HepG2 (cell line): ENCODE results near the gene NKPD1. TPM values are rescaled to one million over a fixed set of nuclear protein-coding genes. Genes with fewer than 3 reads are reported as not detected.

Experiments used
- GATAD1 ChIP-seq: IDR thresholded peaks from 2 replicates; pipeline ENCODE4 v1.6.1; 2016; ENCODE audit warnings: missing genetic modification reagents, missing compliant biosample characterization
- MIXL1 ChIP-seq: IDR thresholded peaks from 2 replicates; pipeline ENCODE4 v1.6.1; 2016
- ZNF550 ChIP-seq: sonication (generic); formaldehyde crosslinking; IDR thresholded peaks from 2 replicates; pipeline ENCODE4 v1.4.0; 2020; ENCODE audit warnings: mild to moderate bottlenecking, missing genetic modification reagents, borderline replicate concordance
- polyA plus RNA-seq, 8 experiments: library from polyadenylated mRNA; depleted of rRNA in 3 of 8; stranded (reverse) in 7 of 8; unstranded in 1 of 8; fragments of >200 nt; fragmentation: Illumina TruSeq in 4 of 8; extraction: Trizol in 4 of 8; gene quantifications; 2 replicates each; pipeline versions ENCODE4 v1.2.1 to v1.2.3, GENCODE V29; 2011 to 2016; ENCODE audit warnings: low read depth in 4 of 8, missing spikeins in 1 of 8, mixed read lengths in 1 of 8; ENCODE audit not compliant: insufficient read depth in 1 of 8
- total RNA-seq, 5 experiments: library from RNA; depleted of rRNA; stranded (reverse); fragments of >200 nt; fragmentation: Illumina TruSeq; extraction: Trizol; gene quantifications; 2 replicates each; pipeline ENCODE4 v1.2.3, GENCODE V29; 2016; ENCODE audit warnings: low read depth in 1 of 5
- TF ChIP-seq, protein P1 (sequence below), 2 experiments: sonication (generic) in 1 of 2; formaldehyde crosslinking in 1 of 2; IDR thresholded peaks; 2 replicates each; pipeline versions ENCODE4 v1.5.1 to v1.6.1; 2011 to 2020; ENCODE audit warnings: borderline replicate concordance in 1 of 2, low read depth in 1 of 2, low read length in 1 of 2, mild to moderate bottlenecking in 1 of 2, missing genetic modification reagents in 1 of 2, moderate library complexity in 1 of 2
- TF ChIP-seq, protein P2 (sequence below): IDR thresholded peaks from 2 replicates; pipeline ENCODE4 v1.6.1; 2016; ENCODE audit warnings: missing biosample characterization, missing genetic modification reagents, low read depth
- TF ChIP-seq, protein P3 (sequence below), 2 experiments: fragments of 450-650 bp in 1 of 2; sonication (generic) in 1 of 2; formaldehyde crosslinking in 1 of 2; IDR thresholded peaks; 2 replicates each; pipeline versions ENCODE4 v1.6.1 to v1.8.0; 2016 to 2022; ENCODE audit warnings: antibody characterized with exemption in 1 of 2, mild to moderate bottlenecking in 1 of 2, missing genetic modification reagents in 1 of 2
- TF ChIP-seq, protein P4 (sequence below): sonication (generic); formaldehyde crosslinking; conservative IDR thresholded peaks from 2 replicates; pipeline ENCODE4 v1.8.0; 2022; ENCODE audit warnings: low read depth, missing genetic modification reagents
- TF ChIP-seq, protein P5 (sequence below): sonication (generic); formaldehyde crosslinking; IDR thresholded peaks from 2 replicates; pipeline ENCODE4; 2020; ENCODE audit warnings: missing genetic modification reagents, mild to moderate bottlenecking, borderline replicate concordance

NKPD1 gene
- total and polyA plus RNA-seq, 2 of the 13 experiments (the other 11 are each of a cell fraction or from before 2014, with no cell fraction given), result 0.03 TPM; not detected in 1

DNA sequence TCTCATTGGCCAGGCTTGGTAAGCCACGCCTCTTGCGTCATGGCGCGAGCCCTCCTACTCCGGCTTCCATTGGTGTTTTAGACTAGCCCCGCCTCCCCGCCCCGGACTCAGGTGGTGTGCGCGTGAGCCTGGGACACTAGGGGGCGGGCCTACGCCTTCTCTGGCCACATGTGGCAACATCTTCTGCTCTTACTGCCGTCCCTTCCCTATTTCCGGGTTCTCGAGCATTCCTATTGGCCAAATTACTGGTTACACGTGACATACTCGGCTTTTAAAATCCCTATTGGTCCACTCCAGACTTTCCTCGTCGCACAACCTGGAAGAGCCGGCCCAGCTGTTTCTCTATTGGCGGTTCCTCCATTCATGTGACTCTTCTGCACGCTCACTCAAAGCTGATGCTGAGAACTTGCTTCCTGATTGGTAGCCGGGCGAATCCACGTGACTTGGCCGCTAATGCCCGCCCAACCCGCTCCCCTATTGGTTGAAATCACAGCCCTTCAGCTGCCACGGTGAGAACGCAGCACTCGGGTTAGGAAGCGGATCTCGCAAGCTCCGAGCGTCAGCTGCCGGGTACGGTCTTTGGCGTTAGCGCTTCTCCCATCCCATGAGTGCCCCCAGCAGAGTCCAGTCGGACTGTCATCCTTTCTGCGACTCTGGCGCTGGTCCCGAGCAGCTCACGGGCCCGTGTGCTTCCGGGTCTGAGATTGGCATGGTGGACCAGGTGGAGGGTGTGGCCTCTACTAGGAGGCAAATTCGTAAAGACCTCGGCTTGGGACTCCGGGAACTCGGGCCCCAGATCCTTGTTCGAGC, 17.7 kb upstream of the NKPD1 start, which contains the start of gene BLOC1S3 (continued):
- TF ChIP-seq, protein P1, sequence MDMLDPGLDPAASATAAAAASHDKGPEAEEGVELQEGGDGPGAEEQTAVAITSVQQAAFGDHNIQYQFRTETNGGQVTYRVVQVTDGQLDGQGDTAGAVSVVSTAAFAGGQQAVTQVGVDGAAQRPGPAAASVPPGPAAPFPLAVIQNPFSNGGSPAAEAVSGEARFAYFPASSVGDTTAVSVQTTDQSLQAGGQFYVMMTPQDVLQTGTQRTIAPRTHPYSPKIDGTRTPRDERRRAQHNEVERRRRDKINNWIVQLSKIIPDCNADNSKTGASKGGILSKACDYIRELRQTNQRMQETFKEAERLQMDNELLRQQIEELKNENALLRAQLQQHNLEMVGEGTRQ (IDR thresholded peaks at IDR 0.05; ENCODE audit: low read depth, low read length), result peak; percentile 84; the same call in 1 of the 2 replicates
- TF ChIP-seq, protein P1 (CRISPR knock-in tag; IDR thresholded peaks at IDR 0.05; ENCODE audit: borderline replicate concordance), result peak; percentile 95
- peak; percentile 85 for TF ChIP-seq GATAD1 (CRISPR knock-in tag)
- TF ChIP-seq, protein P2, sequence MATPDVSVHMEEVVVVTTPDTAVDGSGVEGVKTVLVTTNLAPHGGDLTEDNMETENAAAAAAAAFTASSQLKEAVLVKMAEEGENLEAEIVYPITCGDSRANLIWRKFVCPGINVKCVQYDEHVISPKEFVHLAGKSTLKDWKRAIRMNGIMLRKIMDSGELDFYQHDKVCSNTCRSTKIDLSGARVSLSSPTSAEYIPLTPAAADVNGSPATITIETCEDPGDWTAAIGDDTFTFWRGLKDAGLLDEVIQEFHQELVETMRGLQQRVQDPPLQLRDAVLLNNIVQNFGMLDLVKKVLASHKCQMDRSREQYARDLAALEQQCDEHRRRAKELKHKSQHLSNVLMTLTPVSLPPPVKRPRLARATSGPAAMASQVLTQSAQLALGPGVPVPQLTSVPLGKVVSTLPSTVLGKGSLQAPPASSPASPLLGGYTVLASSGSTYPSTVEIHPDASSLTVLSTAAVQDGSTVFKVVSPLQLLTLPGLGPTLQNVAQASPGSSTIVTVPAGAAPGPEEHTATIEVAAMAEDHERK (CRISPR knock-in tag), result no peak; the same call in 1 of the 2 replicates
- TF ChIP-seq, protein P3, sequence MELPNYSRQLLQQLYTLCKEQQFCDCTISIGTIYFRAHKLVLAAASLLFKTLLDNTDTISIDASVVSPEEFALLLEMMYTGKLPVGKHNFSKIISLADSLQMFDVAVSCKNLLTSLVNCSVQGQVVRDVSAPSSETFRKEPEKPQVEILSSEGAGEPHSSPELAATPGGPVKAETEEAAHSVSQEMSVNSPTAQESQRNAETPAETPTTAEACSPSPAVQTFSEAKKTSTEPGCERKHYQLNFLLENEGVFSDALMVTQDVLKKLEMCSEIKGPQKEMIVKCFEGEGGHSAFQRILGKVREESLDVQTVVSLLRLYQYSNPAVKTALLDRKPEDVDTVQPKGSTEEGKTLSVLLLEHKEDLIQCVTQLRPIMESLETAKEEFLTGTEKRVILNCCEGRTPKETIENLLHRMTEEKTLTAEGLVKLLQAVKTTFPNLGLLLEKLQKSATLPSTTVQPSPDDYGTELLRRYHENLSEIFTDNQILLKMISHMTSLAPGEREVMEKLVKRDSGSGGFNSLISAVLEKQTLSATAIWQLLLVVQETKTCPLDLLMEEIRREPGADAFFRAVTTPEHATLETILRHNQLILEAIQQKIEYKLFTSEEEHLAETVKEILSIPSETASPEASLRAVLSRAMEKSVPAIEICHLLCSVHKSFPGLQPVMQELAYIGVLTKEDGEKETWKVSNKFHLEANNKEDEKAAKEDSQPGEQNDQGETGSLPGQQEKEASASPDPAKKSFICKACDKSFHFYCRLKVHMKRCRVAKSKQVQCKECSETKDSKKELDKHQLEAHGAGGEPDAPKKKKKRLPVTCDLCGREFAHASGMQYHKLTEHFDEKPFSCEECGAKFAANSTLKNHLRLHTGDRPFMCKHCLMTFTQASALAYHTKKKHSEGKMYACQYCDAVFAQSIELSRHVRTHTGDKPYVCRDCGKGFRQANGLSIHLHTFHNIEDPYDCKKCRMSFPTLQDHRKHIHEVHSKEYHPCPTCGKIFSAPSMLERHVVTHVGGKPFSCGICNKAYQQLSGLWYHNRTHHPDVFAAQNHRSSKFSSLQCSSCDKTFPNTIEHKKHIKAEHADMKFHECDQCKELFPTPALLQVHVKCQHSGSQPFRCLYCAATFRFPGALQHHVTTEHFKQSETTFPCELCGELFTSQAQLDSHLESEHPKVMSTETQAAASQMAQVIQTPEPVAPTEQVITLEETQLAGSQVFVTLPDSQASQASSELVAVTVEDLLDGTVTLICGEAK (IDR thresholded peaks at IDR 0.05), result no peak
- TF ChIP-seq, protein P3 (CRISPR knock-in tag; IDR thresholded peaks at IDR 0.05), result no peak
- 0 out of 2 replicates have a peak, but pooled peaks have one; percentile 7 for TF ChIP-seq MIXL1
- no peak for TF ChIP-seq ZNF550
- TF ChIP-seq, protein P4, sequence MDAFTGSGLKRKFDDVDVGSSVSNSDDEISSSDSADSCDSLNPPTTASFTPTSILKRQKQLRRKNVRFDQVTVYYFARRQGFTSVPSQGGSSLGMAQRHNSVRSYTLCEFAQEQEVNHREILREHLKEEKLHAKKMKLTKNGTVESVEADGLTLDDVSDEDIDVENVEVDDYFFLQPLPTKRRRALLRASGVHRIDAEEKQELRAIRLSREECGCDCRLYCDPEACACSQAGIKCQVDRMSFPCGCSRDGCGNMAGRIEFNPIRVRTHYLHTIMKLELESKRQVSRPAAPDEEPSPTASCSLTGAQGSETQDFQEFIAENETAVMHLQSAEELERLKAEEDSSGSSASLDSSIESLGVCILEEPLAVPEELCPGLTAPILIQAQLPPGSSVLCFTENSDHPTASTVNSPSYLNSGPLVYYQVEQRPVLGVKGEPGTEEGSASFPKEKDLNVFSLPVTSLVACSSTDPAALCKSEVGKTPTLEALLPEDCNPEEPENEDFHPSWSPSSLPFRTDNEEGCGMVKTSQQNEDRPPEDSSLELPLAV, result no peak
- TF ChIP-seq, protein P5, sequence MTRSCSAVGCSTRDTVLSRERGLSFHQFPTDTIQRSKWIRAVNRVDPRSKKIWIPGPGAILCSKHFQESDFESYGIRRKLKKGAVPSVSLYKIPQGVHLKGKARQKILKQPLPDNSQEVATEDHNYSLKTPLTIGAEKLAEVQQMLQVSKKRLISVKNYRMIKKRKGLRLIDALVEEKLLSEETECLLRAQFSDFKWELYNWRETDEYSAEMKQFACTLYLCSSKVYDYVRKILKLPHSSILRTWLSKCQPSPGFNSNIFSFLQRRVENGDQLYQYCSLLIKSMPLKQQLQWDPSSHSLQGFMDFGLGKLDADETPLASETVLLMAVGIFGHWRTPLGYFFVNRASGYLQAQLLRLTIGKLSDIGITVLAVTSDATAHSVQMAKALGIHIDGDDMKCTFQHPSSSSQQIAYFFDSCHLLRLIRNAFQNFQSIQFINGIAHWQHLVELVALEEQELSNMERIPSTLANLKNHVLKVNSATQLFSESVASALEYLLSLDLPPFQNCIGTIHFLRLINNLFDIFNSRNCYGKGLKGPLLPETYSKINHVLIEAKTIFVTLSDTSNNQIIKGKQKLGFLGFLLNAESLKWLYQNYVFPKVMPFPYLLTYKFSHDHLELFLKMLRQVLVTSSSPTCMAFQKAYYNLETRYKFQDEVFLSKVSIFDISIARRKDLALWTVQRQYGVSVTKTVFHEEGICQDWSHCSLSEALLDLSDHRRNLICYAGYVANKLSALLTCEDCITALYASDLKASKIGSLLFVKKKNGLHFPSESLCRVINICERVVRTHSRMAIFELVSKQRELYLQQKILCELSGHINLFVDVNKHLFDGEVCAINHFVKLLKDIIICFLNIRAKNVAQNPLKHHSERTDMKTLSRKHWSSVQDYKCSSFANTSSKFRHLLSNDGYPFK (CRISPR knock-in tag), result no peak; the same call in 1 of the 2 replicates
